Osteoblast (primary cell): Measurements from ENCODE around the gene FMR1NB. TPM values are rescaled to one million over a fixed set of nuclear protein-coding genes. Genes with fewer than 3 reads are reported as not detected.

Source experiments
- DNase-seq: peaks from one replicate; pipeline ENCODE4 v3.0.0; 2011; ENCODE audit warnings: low spot score, mixed read lengths; ENCODE audit not compliant: insufficient read length; ENCODE audit errors: missing footprints
- H2AFZ ChIP-seq: 2 replicates; pipeline ENCODE4 v1.6.0; 2011; ENCODE audit warnings: mild to moderate bottlenecking, low read length
- H3K27ac ChIP-seq: 2 replicates; pipeline ENCODE4 v1.5.1; 2011; ENCODE audit warnings: mild to moderate bottlenecking, low read depth, low read length, moderate library complexity
- H3K27me3 ChIP-seq: 2 replicates; pipeline ENCODE4 v1.6.0; 2012; ENCODE audit warnings: mild to moderate bottlenecking, control low read depth, inconsistent platforms, low read length, moderate library complexity; ENCODE audit not compliant: insufficient read depth
- H3K36me3 ChIP-seq: 2 replicates; pipeline ENCODE4 v1.5.1; 2011; ENCODE audit warnings: mild to moderate bottlenecking, low read length, control low read depth, moderate library complexity; ENCODE audit not compliant: insufficient read depth
- H3K4me1 ChIP-seq: 2 replicates; pipeline ENCODE4 v1.5.1; 2011; ENCODE audit warnings: mild to moderate bottlenecking, low read length, control low read depth, moderate library complexity; ENCODE audit not compliant: insufficient read depth
- H3K4me2 ChIP-seq: 2 replicates; pipeline ENCODE4 v1.6.0; 2011; ENCODE audit warnings: mild to moderate bottlenecking, low read length; ENCODE audit not compliant: insufficient read depth
- H3K4me3 ChIP-seq: fragments of 200-600 bp; sonication (generic); 3 replicates; pipeline ENCODE4 v1.5.1; 2012; ENCODE audit warnings: mild to moderate bottlenecking, low read length, inconsistent platforms; ENCODE audit not compliant: insufficient read depth
- H3K79me2 ChIP-seq: 2 replicates; pipeline ENCODE4 v1.6.0; 2012; ENCODE audit warnings: mild to moderate bottlenecking, low read length, control low read depth, inconsistent platforms; ENCODE audit not compliant: insufficient read depth
- H3K9me3 ChIP-seq: 2 replicates; pipeline ENCODE4 v1.5.1; 2011; ENCODE audit warnings: low read depth, low read length, control low read depth
- H4K20me1 ChIP-seq: 2 replicates; pipeline ENCODE4 v1.6.0; 2012; ENCODE audit warnings: mild to moderate bottlenecking, low read length, control low read depth; ENCODE audit not compliant: insufficient read depth
- total RNA-seq: library from RNA; depleted of rRNA; stranded (reverse); fragments of >200 nt; gene quantifications from 2 replicates; pipeline ENCODE4 v1.2.3, GENCODE V29; 2012
- TF ChIP-seq, protein P1 (sequence below): IDR thresholded peaks from 2 replicates; pipeline ENCODE4 v1.5.1; 2011; ENCODE audit warnings: mild to moderate bottlenecking, low read depth, low read length, moderate library complexity; ENCODE audit errors: extremely low read depth

The FMR1NB gene, protein sequence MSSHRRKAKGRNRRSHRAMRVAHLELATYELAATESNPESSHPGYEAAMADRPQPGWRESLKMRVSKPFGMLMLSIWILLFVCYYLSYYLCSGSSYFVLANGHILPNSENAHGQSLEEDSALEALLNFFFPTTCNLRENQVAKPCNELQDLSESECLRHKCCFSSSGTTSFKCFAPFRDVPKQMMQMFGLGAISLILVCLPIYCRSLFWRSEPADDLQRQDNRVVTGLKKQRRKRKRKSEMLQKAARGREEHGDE
- total RNA-seq: not detected in 2 replicates

- H3K4me2 ChIP-seq: no peak within 1 kb of the TSS
- H3K36me3 ChIP-seq: no peaks in the 10 kb centered on the region
- no peaks in the 10 kb centered on the region for H3K4me1 ChIP-seq
- H3K27ac ChIP-seq: no peak within 1 kb of the TSS
- no peak within 1 kb of the TSS for H3K4me3 ChIP-seq
- DNase-seq: no peak
- H3K79me2 ChIP-seq: no peaks in the 10 kb centered on the region
- H4K20me1 ChIP-seq: no peaks in the 10 kb centered on the region
- H3K27me3 ChIP-seq: no peaks in the 10 kb centered on the region
- TF ChIP-seq, protein P1, sequence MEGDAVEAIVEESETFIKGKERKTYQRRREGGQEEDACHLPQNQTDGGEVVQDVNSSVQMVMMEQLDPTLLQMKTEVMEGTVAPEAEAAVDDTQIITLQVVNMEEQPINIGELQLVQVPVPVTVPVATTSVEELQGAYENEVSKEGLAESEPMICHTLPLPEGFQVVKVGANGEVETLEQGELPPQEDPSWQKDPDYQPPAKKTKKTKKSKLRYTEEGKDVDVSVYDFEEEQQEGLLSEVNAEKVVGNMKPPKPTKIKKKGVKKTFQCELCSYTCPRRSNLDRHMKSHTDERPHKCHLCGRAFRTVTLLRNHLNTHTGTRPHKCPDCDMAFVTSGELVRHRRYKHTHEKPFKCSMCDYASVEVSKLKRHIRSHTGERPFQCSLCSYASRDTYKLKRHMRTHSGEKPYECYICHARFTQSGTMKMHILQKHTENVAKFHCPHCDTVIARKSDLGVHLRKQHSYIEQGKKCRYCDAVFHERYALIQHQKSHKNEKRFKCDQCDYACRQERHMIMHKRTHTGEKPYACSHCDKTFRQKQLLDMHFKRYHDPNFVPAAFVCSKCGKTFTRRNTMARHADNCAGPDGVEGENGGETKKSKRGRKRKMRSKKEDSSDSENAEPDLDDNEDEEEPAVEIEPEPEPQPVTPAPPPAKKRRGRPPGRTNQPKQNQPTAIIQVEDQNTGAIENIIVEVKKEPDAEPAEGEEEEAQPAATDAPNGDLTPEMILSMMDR: no peak
- no peaks in the 10 kb centered on the region for H3K9me3 ChIP-seq
- no peak within 1 kb of the TSS for H2AFZ ChIP-seq
Observed at GRCh38 chrX:147981038-147981752, at the start of gene FMR1NB. Gene FMR1NB (plus strand): TSS chrX:147981337. CDS start chrX:147981403, 66 bp downstream.

DNA sequence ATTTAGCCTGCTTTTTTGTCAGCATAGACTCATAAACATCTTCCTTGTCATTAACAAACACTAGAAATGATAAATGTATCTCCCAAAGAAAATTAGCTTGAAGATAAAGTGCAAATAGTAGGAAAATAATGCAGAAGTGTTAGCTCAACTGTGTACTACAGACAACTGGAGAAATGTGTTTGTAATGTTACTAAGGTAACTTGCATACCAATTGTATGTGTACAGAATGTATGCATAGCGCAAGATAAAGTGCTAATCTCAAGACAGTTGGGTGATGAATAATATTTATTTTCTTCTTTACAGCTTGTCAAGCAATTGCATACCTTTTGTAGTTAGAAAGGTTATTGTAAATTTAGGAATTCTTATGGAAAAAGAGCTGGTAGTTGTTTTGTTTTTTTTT, 47.3 kb upstream of the FMR1NB start:
- H3K4me1 ChIP-seq: no peaks in the 10 kb centered on the region
- H3K9me3 ChIP-seq: no peaks in the 10 kb centered on the region
- no peaks in the 10 kb centered on the region for H3K79me2 ChIP-seq
- peaks cover 4% of the 10 kb centered on the region for H3K36me3 ChIP-seq
- H2AFZ ChIP-seq: no peak overlapping the region
- DNase-seq: no peak
- no peaks in the 10 kb centered on the region for H4K20me1 ChIP-seq
- H3K4me2 ChIP-seq: no peak overlapping the region
- TF ChIP-seq, protein P1: no peak
- no peaks in the 10 kb centered on the region for H3K27me3 ChIP-seq
- no peak overlapping the region for H3K4me3 ChIP-seq
- H3K27ac ChIP-seq: no peak overlapping the region

DNA sequence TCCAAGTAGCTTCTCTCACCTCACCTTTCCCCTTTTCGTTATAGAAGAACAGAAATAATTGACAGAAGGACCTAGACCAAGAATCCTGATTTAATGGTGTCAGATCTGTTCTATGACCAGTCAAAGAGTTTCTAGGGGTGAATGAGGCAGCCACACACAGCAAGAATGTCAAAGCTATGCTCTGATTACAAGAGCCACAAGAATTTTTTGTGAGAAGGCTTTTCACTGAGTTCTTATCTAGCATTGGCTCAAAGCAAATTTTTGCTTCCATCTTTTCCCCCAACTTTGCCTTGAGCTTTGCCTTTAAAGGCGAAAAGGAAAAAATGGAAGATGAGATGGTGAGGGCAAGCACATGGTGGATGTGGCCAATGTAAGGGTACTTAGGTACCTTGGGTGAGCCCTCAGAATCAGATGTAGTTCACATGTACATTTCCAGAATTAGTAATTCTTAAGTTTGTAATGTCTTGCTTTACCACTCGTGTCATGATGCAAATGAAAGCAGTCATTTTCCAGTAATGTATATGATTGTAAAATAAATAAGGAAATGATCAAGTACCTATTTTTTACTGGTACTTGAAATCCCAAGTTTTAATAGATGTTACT, 45.9 kb upstream of the FMR1NB start:
- Histone ChIP-seq H2AFZ (no peak overlapping the region), H3K4me1 (no peaks in the 10 kb centered on the region), H3K36me3 (peaks cover 4% of the 10 kb centered on the region), H3K9me3 (no peaks in the 10 kb centered on the region), H3K27ac (no peak overlapping the region), H3K79me2 (no peaks in the 10 kb centered on the region), H3K27me3 (no peaks in the 10 kb centered on the region), H4K20me1 (no peaks in the 10 kb centered on the region), H3K4me2 (no peak overlapping the region), H3K4me3 (no peak overlapping the region)
- TF ChIP-seq, protein P1: no peak
- no peak for DNase-seq

DNA sequence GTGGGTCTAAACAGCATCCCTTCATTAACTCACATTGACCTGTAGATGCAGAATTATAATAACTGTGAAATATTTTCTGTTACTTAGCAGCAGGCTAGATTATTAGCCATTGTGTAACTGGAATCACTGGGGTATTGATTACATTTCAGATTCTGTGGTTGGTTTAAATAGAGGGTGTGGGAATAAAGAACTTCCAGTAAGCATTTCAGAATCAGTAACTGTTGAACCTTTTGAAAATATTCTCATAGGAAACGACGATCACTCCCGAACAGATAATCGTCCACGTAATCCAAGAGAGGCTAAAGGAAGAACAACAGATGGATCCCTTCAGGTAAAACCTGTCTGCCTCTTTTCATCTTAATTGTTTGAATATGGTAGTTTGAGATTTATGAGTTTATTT, 35.9 kb upstream of the FMR1NB start:
- no peak for DNase-seq
- TF ChIP-seq, protein P1: no peak
- H3K9me3 ChIP-seq: no peaks in the 10 kb centered on the region
- H3K79me2 ChIP-seq: no peaks in the 10 kb centered on the region
- H3K27ac ChIP-seq: no peak overlapping the region
- H2AFZ ChIP-seq: no peak overlapping the region
- no peak overlapping the region for H3K4me3 ChIP-seq
- no peaks in the 10 kb centered on the region for H4K20me1 ChIP-seq
- H3K27me3 ChIP-seq: no peaks in the 10 kb centered on the region
- H3K4me1 ChIP-seq: no peaks in the 10 kb centered on the region
- H3K36me3 ChIP-seq: peaks cover 3% of the 10 kb centered on the region
- no peak overlapping the region for H3K4me2 ChIP-seq
